Natural killer cell (primary cell): ENCODE results near the gene UBXN6. TPM values are rescaled to one million over a fixed set of nuclear protein-coding genes. Genes with fewer than 3 reads are reported as not detected.

Experiments
- ATAC-seq, 3 donors: fragments of 150-1000 bp in 2 of 3; fragments of 200-7000 bp in 1 of 3; cut with Tn5 transposase; 1 replicate in 1 of 3; 2 replicates in 2 of 3; pipeline ENCODE4 v1.10.0; 2021; ENCODE audit warnings: mild to moderate bottlenecking in 2 of 3, moderate library complexity in 2 of 3
- DNase-seq, 2 donors: peaks; one replicate each; pipeline versions ENCODE4 v3.0.0 to v3.0.0-alpha.2; 2013 to 2021; ENCODE audit warnings: mixed read lengths in 1 of 2
- H3K27ac ChIP-seq: one replicate; pipeline ENCODE4 v1.5.1; 2013; ENCODE audit warnings: mild to moderate bottlenecking, low read length
- H3K27me3 ChIP-seq: one replicate; pipeline ENCODE4 v1.6.1; 2013; ENCODE audit warnings: low read length; ENCODE audit not compliant: control insufficient read depth, insufficient read depth
- H3K36me3 ChIP-seq: one replicate; pipeline ENCODE4 v1.6.1; 2013; ENCODE audit warnings: low read length; ENCODE audit not compliant: control insufficient read depth, insufficient read depth
- H3K4me1 ChIP-seq: one replicate; pipeline ENCODE4 v1.6.1; 2013; ENCODE audit warnings: low read length; ENCODE audit not compliant: control insufficient read depth, insufficient read depth
- H3K4me3 ChIP-seq: one replicate; pipeline ENCODE4 v1.5.1; 2013; ENCODE audit warnings: low read length
- H3K9me3 ChIP-seq: one replicate; pipeline ENCODE4 v1.6.1; 2013; ENCODE audit warnings: low read length; ENCODE audit not compliant: control insufficient read depth, insufficient read depth
- H3K27ac Mint-ChIP-seq, 2 donors: one replicate each; pipeline ENCODE4 v1.8.0; 2022; ENCODE audit warnings: mild to moderate bottlenecking in 2 of 2, mixed read lengths in 2 of 2, moderate library complexity in 1 of 2
- H3K27me3 Mint-ChIP-seq, 2 donors: one replicate each; pipeline ENCODE4 v1.8.0; 2022; ENCODE audit warnings: low read depth in 2 of 2, mixed read lengths in 2 of 2
- H3K36me3 Mint-ChIP-seq: one replicate; pipeline ENCODE4 v1.8.0; 2022; ENCODE audit warnings: mixed read lengths
- H3K4me1 Mint-ChIP-seq, 2 donors: one replicate each; pipeline ENCODE4 v1.8.0; 2022; ENCODE audit warnings: mixed read lengths in 2 of 2
- H3K4me3 Mint-ChIP-seq: one replicate; pipeline ENCODE4 v1.8.0; 2022; ENCODE audit warnings: mild to moderate bottlenecking, moderate library complexity, mixed read lengths
- H3K9me3 Mint-ChIP-seq, 2 donors: one replicate each; pipeline ENCODE4 v1.8.0; 2022; ENCODE audit warnings: mixed read lengths in 2 of 2
- CTCF ChIP-seq: fragments of 200-600 bp; IDR thresholded peaks from one replicate; pipeline ENCODE4 v1.8.0; 2022; ENCODE audit warnings: antibody characterized with exemption
- WGBS: methylation state at CpG from one replicate; pipeline ENCODE4 v1.1.7; 2013; ENCODE audit warnings: missing lambda C conversion rate; ENCODE audit not compliant: insufficient coverage; 5-methylcytosine and 5-hydroxymethylcytosine counted together
- intact Hi-C: fragments of 100-400 bp; cut with micrococcal nuclease; formaldehyde crosslinking; loops from one replicate; pipeline ENCODE4 v1.14.2; 2022
- total RNA-seq, 4 donors: library from RNA; stranded (reverse); fragments of 120-200 nt in 1 of 4; gene quantifications; one replicate each; pipeline versions ENCODE4 v1.2.3 to v1.2.4, GENCODE V29; 2013 to 2022

UBXN6 gene
- total RNA-seq, 3 donors from 2014 or later (not counting 1 experiment from before 2014, with no cell fraction given), result 54.3 to 67.7 (median 63.3) TPM

- Histone ChIP-seq H3K9me3 (no peaks in the 10 kb centered on the region), H3K27ac (no peak overlapping the region), H3K36me3 (peaks cover 38% of the 10 kb centered on the region), H3K4me3 (no peak overlapping the region), H3K27me3 (no peaks in the 10 kb centered on the region), H3K4me1 (no peaks in the 10 kb centered on the region)
- no peaks in the 10 kb centered on the region for H3K36me3 Mint-ChIP-seq
- no peaks in the 10 kb centered on the region for H3K27me3 Mint-ChIP-seq
- 97% methylated on average over 15 of the region's 15 CpGs for WGBS
- no peaks in the 10 kb centered on the region for H3K9me3 Mint-ChIP-seq
- no peak for TF ChIP-seq CTCF
- intact Hi-C loops, result no loop called here
- no peak overlapping the region for H3K27ac Mint-ChIP-seq
- ATAC-seq (no peak), DNase-seq (no peak)
- peaks cover 0 to 5% of the 10 kb centered on the region in 2 donors for H3K4me1 Mint-ChIP-seq
- no peak overlapping the region for H3K4me3 Mint-ChIP-seq
These were observed 14.4 kb downstream of the UBXN6 start for GRCh38 chr19:4443188-4443587.

GRCh38 chr19:4442819-4443146, 14.8 kb downstream of the UBXN6 start:
- Mint-ChIP-seq H3K36me3 (no peaks in the 10 kb centered on the region), H3K9me3 (no peaks in the 10 kb centered on the region), H3K27me3 (no peaks in the 10 kb centered on the region), H3K4me3 (no peak overlapping the region), H3K4me1 (peaks cover 0 to 5% of the 10 kb centered on the region in 2 donors), H3K27ac (peak overlapping the region in 1 of 2 donors; percentile 67)
- no peaks in the 10 kb centered on the region for H3K4me1 ChIP-seq
- H3K9me3 ChIP-seq, result no peaks in the 10 kb centered on the region
- H3K27ac ChIP-seq, result no peak overlapping the region
- WGBS, result 89% methylated on average over 10 of the region's 10 CpGs
- DNase-seq (no peak), ATAC-seq (peak in 1 of 3 donors; percentile 3)
- no peaks in the 10 kb centered on the region for H3K27me3 ChIP-seq
- peaks cover 34% of the 10 kb centered on the region for H3K36me3 ChIP-seq
- no peak overlapping the region for H3K4me3 ChIP-seq
- intact Hi-C loops, result no loop called here
- TF ChIP-seq CTCF, result no peak

GRCh38 chr19:4441994-4442818, 15.4 kb downstream of the UBXN6 start:
- peaks cover 0 to 5% of the 10 kb centered on the region in 2 donors for H3K4me1 Mint-ChIP-seq
- DNase-seq, result no peak
- H3K4me3 ChIP-seq, result no peak overlapping the region
- H3K36me3 Mint-ChIP-seq, result no peaks in the 10 kb centered on the region
- no peak for TF ChIP-seq CTCF
- H3K27me3 ChIP-seq, result no peaks in the 10 kb centered on the region
- H3K27ac ChIP-seq, result no peak overlapping the region
- no peak overlapping the region for H3K4me3 Mint-ChIP-seq
- peak in 1 of 3 donors; percentile 33 for ATAC-seq
- H3K4me1 ChIP-seq, result no peaks in the 10 kb centered on the region
- no peaks in the 10 kb centered on the region for H3K9me3 Mint-ChIP-seq
- peak overlapping the region in 1 of 2 donors; percentile 67 for H3K27ac Mint-ChIP-seq
- H3K36me3 ChIP-seq, result peaks cover 30% of the 10 kb centered on the region
- H3K9me3 ChIP-seq, result no peaks in the 10 kb centered on the region
- WGBS, result 68% methylated on average over 22 of the region's 22 CpGs
- intact Hi-C loops, result no loop called here
- no peaks in the 10 kb centered on the region for H3K27me3 Mint-ChIP-seq

GRCh38 chr19:4439243-4439642, 18.4 kb downstream of the UBXN6 start:
- Mint-ChIP-seq H3K4me1 (peaks cover 0 to 5% of the 10 kb centered on the region in 2 donors), H3K27me3 (no peaks in the 10 kb centered on the region), H3K4me3 (no peak overlapping the region), H3K27ac (no peak overlapping the region), H3K9me3 (no peaks in the 10 kb centered on the region), H3K36me3 (peaks cover 5% of the 10 kb centered on the region)
- Histone ChIP-seq H3K4me3 (no peak overlapping the region), H3K4me1 (no peaks in the 10 kb centered on the region), H3K9me3 (no peaks in the 10 kb centered on the region), H3K27me3 (no peaks in the 10 kb centered on the region), H3K36me3 (peaks cover 6% of the 10 kb centered on the region), H3K27ac (no peak overlapping the region)
- ATAC-seq, result no peak
- intact Hi-C loops, result no loop called here
- no peak for TF ChIP-seq CTCF
- no peak for DNase-seq
- 98% methylated on average over 12 of the region's 12 CpGs for WGBS
